A673 (cell line): ENCODE measurements around the gene ERICH6. TPM values are rescaled to one million over a fixed set of nuclear protein-coding genes. Genes with fewer than 3 reads are reported as not detected.

Experiments
- BruUV-seq: library from RNA; stranded (reverse); fragments of 400-500 nt; replicated peaks from 2 replicates; lab custom pipeline; 2021; lab: Mats Ljungman, UMichigan
- CTCF ChIA-PET: fragments of 300-600 bp; sonication (Branson Sonifier 250); formaldehyde crosslinking; loops from one replicate; lab custom pipeline; 2022; ENCODE audit warnings: antibody characterized with exemption; lab: Charles Lee
- POLR2A ChIA-PET: fragments of 300-600 bp; sonication (Branson Sonifier 250); formaldehyde crosslinking; loops from one replicate; lab custom pipeline; 2022; ENCODE audit warnings: antibody characterized with exemption; ENCODE audit not compliant: low non-redundant PET; lab: Charles Lee
- DNase-seq: peaks from one replicate; pipeline ENCODE4 v3.0.0-alpha.2; 2015; ENCODE audit warnings: low spot score
- H3K27ac ChIP-seq: fragments of 200-600 bp; sonication (generic); 2 replicates; pipeline ENCODE4 v1.5.1; 2016; ENCODE audit warnings: mixed run types, low read depth, mild to moderate bottlenecking, mixed read lengths, antibody characterized with exemption, low read length; ENCODE audit not compliant: poor library complexity, severe bottlenecking
- H3K27me3 ChIP-seq: fragments of 200-600 bp; sonication (generic); replicated peaks from 2 replicates; pipeline ENCODE4 v1.6.1; 2017; ENCODE audit warnings: mixed run types, low read depth, mild to moderate bottlenecking, mixed read lengths, antibody characterized with exemption, low read length; ENCODE audit not compliant: insufficient read depth, poor library complexity
- H3K36me3 ChIP-seq: fragments of 200-600 bp; sonication (generic); 2 replicates; pipeline ENCODE4 v1.6.1; 2016; ENCODE audit warnings: mixed run types, mild to moderate bottlenecking, mixed read lengths, antibody characterized with exemption, low read length; ENCODE audit not compliant: insufficient read depth, poor library complexity, severe bottlenecking
- H3K4me1 ChIP-seq: fragments of 200-600 bp; sonication (generic); 2 replicates; pipeline ENCODE4 v1.6.1; 2017; ENCODE audit warnings: mixed run types, mild to moderate bottlenecking, mixed read lengths, antibody characterized with exemption, low read length; ENCODE audit not compliant: insufficient read depth, poor library complexity, severe bottlenecking
- H3K4me3 ChIP-seq: fragments of 200-600 bp; sonication (generic); 2 replicates; pipeline ENCODE4 v1.5.1; 2016; ENCODE audit warnings: low read depth, mixed run types, mild to moderate bottlenecking, mixed read lengths, low read length; ENCODE audit not compliant: poor library complexity, severe bottlenecking
- H3K9me3 ChIP-seq: fragments of 200-600 bp; sonication (generic); 2 replicates; pipeline ENCODE4 v1.6.1; 2016; ENCODE audit warnings: mixed run types, low read depth, mild to moderate bottlenecking, mixed read lengths, antibody characterized with exemption, low read length; ENCODE audit not compliant: poor library complexity, severe bottlenecking
- EZH2 ChIP-seq: fragments of 200-600 bp; sonication (generic); IDR thresholded peaks from 2 replicates; pipeline ENCODE4 v1.6.1; 2017; ENCODE audit warnings: borderline replicate concordance, low read depth, mild to moderate bottlenecking, mixed read lengths, antibody characterized with exemption, low read length; ENCODE audit not compliant: poor library complexity, severe bottlenecking
- intact Hi-C: fragments of 100-400 bp; cut with micrococcal nuclease; formaldehyde crosslinking; loops from one replicate; pipeline ENCODE4 v1.10.0; 2022; ENCODE audit not compliant: unreplicated experiment
- total RNA-seq: library from RNA; stranded (reverse); gene quantifications from 2 replicates; pipeline ENCODE4 v1.2.3, GENCODE V29; 2021
- TF ChIP-seq, protein P1 (sequence below): fragments of 300-800, 200-600 bp; sonication (generic); conservative IDR thresholded peaks from 2 replicates; pipeline ENCODE4 v1.5.1; 2017; ENCODE audit warnings: low read depth, mild to moderate bottlenecking, antibody characterized with exemption, low read length, moderate library complexity, mixed read lengths

The ERICH6 gene
- total RNA-seq, 1 experiment from 2014 or later, result 0.32 TPM

DNA sequence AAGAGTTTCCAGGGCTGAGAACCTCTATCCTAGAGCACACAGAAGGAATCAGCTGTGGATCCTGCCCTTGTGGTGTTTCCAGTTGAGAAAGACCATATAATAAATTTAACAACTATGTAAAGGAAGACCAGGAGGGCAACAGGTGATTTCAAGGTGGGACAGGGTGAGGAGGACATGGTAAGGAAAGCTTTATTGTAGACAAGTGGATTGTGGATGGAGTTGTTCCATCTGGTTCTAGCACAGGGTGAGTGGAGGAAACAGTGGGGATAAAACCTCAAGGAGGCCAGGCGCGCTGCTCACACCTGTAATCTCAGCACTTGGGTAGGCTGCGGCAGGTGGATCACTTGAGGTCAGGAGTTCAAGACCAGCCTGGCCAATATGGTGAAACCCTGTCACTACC is 42.1 kb upstream of the ERICH6 start:
- H3K27me3 ChIP-seq, result no peaks in the 10 kb centered on the region
- ChIA-PET POLR2A (no interaction called here), CTCF (no interaction called here)
- no peaks in the 10 kb centered on the region for H3K36me3 ChIP-seq
- no TSS peak for BruUV-seq
- H3K4me3 ChIP-seq, result no peak overlapping the region
- H3K27ac ChIP-seq, result peak overlapping the region; percentile 90
- intact Hi-C loops, result no loop called here
- H3K9me3 ChIP-seq, result no peaks in the 10 kb centered on the region
- TF ChIP-seq, protein P1, sequence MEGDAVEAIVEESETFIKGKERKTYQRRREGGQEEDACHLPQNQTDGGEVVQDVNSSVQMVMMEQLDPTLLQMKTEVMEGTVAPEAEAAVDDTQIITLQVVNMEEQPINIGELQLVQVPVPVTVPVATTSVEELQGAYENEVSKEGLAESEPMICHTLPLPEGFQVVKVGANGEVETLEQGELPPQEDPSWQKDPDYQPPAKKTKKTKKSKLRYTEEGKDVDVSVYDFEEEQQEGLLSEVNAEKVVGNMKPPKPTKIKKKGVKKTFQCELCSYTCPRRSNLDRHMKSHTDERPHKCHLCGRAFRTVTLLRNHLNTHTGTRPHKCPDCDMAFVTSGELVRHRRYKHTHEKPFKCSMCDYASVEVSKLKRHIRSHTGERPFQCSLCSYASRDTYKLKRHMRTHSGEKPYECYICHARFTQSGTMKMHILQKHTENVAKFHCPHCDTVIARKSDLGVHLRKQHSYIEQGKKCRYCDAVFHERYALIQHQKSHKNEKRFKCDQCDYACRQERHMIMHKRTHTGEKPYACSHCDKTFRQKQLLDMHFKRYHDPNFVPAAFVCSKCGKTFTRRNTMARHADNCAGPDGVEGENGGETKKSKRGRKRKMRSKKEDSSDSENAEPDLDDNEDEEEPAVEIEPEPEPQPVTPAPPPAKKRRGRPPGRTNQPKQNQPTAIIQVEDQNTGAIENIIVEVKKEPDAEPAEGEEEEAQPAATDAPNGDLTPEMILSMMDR, result no peak
- no peak for TF ChIP-seq EZH2
- peaks cover 92% of the 10 kb centered on the region for H3K4me1 ChIP-seq
- DNase-seq, result no peak

DNA sequence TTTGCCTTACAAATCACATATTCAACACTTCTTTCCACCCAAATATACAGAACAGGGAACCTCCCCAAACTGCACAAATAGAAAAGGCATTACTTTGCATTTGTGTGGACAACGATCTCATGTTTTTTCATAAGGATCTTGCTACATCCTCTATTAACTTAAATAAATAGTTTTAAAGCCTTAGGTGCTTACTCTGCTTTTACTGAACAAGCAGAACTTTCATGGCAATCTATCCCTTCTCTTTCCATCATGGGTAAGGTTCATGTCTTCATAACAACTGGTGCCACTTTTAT is 41.1 kb upstream of the ERICH6 start:
- DNase-seq, result no peak
- intact Hi-C loops, result no loop called here
- Histone ChIP-seq H3K9me3 (no peaks in the 10 kb centered on the region), H3K4me1 (peaks cover 92% of the 10 kb centered on the region), H3K27ac (peak overlapping the region; percentile 90), H3K27me3 (no peaks in the 10 kb centered on the region), H3K36me3 (no peaks in the 10 kb centered on the region), H3K4me3 (peak overlapping the region; percentile 6)
- POLR2A ChIA-PET, result no interaction called here
- TF ChIP-seq, protein P1, result no peak
- no peak for TF ChIP-seq EZH2
- BruUV-seq, result no TSS peak
- CTCF ChIA-PET, result no interaction called here

DNA sequence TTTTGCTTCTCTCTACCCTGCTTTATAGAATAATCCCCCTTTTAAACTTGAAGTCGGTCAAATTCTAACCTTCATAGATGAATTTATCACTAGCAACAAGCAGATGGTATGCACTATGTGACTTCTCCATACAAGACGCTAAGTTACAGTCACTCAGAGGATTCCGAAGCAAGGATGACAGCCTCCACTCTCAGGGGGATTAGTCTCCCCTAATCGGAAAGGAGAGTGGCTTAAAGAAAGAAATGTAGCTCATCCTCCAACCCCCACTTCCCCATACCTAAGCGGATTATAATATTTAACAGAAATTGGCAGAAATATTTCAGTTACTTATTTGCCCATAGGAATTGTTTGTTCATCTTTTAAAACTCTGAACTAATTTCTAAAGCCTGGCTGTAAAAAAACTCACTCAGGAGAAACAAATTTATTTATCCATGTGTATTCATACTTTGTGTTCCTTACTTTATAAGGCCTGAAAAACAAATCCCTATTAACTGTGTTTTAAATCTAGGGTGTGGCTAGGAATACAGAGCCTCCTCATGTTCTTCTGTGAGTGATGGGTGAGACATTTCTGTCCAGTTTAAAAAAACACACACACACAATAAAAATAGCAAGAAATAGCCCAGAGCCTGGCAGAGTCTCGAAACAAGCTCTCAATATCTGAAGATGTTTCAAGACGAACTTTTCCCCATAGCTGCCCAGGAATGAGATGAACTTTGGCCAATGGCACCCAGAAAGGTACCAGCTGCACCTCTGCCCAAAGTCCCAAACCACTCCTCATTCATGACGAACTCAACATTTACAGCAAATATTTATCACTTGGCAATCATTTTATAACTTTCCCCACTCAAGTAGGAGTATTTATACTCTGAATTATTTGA is 40.6 kb upstream of the ERICH6 start:
- no TSS peak for BruUV-seq
- peak overlapping the region; percentile 20 for H3K4me3 ChIP-seq
- no peaks in the 10 kb centered on the region for H3K9me3 ChIP-seq
- CTCF ChIA-PET, result no interaction called here
- H3K27me3 ChIP-seq, result no peaks in the 10 kb centered on the region
- no peaks in the 10 kb centered on the region for H3K36me3 ChIP-seq
- POLR2A ChIA-PET, result no interaction called here
- intact Hi-C loops, result no loop called here
- peaks cover 90% of the 10 kb centered on the region for H3K4me1 ChIP-seq
- DNase-seq, result peak; percentile 91
- H3K27ac ChIP-seq, result peak overlapping the region; percentile 90
- TF ChIP-seq EZH2, result no peak
- TF ChIP-seq, protein P1, result no peak
